ENCODE results near the gene SLC7A5. TPM values are rescaled to one million over a fixed set of nuclear protein-coding genes. Genes with fewer than 3 reads are reported as not detected.

Gene SLC7A5
- total and polyA plus RNA-seq, 2 of the 13 experiments (the other 11 are each of a cell fraction or from before 2014, with no cell fraction given) = 79.6 to 155 TPM

DNA sequence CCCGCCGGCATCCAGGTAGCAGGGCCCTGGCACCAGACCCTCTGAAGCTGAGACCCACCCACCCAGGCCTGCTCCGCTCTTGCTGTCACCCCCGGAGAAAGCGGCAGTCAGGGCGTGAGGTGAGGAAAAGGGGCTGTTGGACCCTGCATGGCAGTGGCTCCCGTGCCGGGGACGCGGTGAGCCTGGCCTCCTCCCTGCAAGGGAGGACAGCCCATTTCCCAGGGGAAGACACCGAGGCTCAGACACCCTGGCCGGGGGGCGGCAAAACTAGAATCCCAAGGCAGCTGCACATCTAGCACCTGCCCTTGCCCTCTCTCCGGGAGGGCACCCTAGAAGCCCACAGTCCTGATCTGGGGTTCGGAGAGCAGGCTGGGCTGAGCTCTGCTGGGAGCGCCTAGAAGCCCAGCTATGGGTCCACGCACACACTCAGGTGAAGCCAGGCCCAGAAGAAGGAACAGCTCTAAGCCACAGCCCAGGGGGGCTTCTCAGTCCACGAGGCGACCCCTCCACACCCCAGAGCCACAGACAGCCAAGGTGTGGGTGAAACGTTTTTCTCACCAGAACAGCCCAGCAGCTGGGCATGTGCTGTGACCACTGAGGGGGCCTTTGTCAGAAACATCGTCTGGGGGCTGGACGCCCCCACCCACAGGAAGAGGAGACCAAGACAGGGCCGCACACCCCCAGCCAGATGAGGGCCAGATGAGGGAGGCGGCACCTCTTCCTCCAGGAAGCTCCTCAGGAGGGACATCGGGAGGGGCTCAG is 22.4 kb downstream of the SLC7A5 start (continued):
- TF ChIP-seq, protein P1, sequence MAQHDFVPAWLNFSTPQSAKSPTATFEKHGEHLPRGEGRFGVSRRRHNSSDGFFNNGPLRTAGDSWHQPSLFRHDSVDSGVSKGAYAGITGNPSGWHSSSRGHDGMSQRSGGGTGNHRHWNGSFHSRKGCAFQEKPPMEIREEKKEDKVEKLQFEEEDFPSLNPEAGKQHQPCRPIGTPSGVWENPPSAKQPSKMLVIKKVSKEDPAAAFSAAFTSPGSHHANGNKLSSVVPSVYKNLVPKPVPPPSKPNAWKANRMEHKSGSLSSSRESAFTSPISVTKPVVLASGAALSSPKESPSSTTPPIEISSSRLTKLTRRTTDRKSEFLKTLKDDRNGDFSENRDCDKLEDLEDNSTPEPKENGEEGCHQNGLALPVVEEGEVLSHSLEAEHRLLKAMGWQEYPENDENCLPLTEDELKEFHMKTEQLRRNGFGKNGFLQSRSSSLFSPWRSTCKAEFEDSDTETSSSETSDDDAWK (CRISPR knock-in tag; IDR thresholded peaks at IDR 0.05) = no peak
- no peak for TF ChIP-seq KLF13 (CRISPR knock-in tag; IDR thresholded peaks at IDR 0.05)
- TF ChIP-seq ZNF136 (CRISPR knock-in tag; IDR thresholded peaks at IDR 0.05; ENCODE audit: low read depth) = no peak
- TF ChIP-seq, protein P2, sequence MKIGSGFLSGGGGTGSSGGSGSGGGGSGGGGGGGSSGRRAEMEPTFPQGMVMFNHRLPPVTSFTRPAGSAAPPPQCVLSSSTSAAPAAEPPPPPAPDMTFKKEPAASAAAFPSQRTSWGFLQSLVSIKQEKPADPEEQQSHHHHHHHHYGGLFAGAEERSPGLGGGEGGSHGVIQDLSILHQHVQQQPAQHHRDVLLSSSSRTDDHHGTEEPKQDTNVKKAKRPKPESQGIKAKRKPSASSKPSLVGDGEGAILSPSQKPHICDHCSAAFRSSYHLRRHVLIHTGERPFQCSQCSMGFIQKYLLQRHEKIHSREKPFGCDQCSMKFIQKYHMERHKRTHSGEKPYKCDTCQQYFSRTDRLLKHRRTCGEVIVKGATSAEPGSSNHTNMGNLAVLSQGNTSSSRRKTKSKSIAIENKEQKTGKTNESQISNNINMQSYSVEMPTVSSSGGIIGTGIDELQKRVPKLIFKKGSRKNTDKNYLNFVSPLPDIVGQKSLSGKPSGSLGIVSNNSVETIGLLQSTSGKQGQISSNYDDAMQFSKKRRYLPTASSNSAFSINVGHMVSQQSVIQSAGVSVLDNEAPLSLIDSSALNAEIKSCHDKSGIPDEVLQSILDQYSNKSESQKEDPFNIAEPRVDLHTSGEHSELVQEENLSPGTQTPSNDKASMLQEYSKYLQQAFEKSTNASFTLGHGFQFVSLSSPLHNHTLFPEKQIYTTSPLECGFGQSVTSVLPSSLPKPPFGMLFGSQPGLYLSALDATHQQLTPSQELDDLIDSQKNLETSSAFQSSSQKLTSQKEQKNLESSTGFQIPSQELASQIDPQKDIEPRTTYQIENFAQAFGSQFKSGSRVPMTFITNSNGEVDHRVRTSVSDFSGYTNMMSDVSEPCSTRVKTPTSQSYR (CRISPR knock-in tag; IDR thresholded peaks at IDR 0.05; ENCODE audit: borderline replicate concordance) = no peak
- no peak for TF ChIP-seq KMT2A (CRISPR knock-in tag; IDR thresholded peaks at IDR 0.05)
- no peak for TF ChIP-seq ASH2L (IDR thresholded peaks at IDR 0.05; ENCODE audit: insufficient read length, low read depth, low read length)
- TF ChIP-seq, protein P3, sequence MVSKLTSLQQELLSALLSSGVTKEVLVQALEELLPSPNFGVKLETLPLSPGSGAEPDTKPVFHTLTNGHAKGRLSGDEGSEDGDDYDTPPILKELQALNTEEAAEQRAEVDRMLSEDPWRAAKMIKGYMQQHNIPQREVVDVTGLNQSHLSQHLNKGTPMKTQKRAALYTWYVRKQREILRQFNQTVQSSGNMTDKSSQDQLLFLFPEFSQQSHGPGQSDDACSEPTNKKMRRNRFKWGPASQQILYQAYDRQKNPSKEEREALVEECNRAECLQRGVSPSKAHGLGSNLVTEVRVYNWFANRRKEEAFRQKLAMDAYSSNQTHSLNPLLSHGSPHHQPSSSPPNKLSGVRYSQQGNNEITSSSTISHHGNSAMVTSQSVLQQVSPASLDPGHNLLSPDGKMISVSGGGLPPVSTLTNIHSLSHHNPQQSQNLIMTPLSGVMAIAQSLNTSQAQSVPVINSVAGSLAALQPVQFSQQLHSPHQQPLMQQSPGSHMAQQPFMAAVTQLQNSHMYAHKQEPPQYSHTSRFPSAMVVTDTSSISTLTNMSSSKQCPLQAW (CRISPR knock-in tag; IDR thresholded peaks at IDR 0.05) = no peak
- TF ChIP-seq FLYWCH1 (CRISPR knock-in tag; IDR thresholded peaks at IDR 0.05) = no peak
- TF ChIP-seq ZNF160 (CRISPR knock-in tag; IDR thresholded peaks at IDR 0.05) = peak; percentile 51; the same call in 1 of the 2 replicates
- TF ChIP-seq DNMT1 (CRISPR knock-in tag; IDR thresholded peaks at IDR 0.05) = no peak
- TF ChIP-seq, protein P4, sequence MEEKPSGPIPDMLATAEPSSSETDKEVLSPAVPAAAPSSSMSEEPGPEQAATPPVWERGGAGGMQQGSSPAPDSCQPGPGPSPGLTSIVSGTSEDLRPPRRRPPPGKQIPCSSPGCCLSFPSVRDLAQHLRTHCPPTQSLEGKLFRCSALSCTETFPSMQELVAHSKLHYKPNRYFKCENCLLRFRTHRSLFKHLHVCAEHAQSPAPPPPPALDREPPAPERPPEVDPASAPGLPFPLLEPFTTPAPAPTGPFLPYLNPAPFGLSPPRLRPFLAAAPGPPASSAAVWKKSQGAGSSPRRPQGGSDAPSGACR (CRISPR knock-in tag; IDR thresholded peaks at IDR 0.05) = no peak
- TF ChIP-seq, protein P5, sequence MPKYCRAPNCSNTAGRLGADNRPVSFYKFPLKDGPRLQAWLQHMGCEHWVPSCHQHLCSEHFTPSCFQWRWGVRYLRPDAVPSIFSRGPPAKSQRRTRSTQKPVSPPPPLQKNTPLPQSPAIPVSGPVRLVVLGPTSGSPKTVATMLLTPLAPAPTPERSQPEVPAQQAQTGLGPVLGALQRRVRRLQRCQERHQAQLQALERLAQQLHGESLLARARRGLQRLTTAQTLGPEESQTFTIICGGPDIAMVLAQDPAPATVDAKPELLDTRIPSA (CRISPR knock-in tag; IDR thresholded peaks at IDR 0.05; ENCODE audit: borderline replicate concordance) = no peak
- TF ChIP-seq, protein P6, sequence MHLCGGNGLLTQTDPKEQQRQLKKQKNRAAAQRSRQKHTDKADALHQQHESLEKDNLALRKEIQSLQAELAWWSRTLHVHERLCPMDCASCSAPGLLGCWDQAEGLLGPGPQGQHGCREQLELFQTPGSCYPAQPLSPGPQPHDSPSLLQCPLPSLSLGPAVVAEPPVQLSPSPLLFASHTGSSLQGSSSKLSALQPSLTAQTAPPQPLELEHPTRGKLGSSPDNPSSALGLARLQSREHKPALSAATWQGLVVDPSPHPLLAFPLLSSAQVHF (CRISPR knock-in tag; IDR thresholded peaks at IDR 0.05) = no peak
- TF ChIP-seq ZNF703 (CRISPR knock-in tag; IDR thresholded peaks at IDR 0.05; ENCODE audit: borderline replicate concordance) = no peak
- TF ChIP-seq POLR2G (IDR thresholded peaks at IDR 0.05; ENCODE audit: low read depth, low read length) = no peak
- no peak; the same call in 1 of the 2 replicates for TF ChIP-seq ZNF274 (CRISPR knock-in tag; IDR thresholded peaks at IDR 0.05)
- TF ChIP-seq ZNF629 (CRISPR knock-in tag; conservative IDR thresholded peaks at IDR 0.05) = 0 out of 2 replicates have a peak, but pooled peaks have one; percentile 59
- TF ChIP-seq, protein P7, sequence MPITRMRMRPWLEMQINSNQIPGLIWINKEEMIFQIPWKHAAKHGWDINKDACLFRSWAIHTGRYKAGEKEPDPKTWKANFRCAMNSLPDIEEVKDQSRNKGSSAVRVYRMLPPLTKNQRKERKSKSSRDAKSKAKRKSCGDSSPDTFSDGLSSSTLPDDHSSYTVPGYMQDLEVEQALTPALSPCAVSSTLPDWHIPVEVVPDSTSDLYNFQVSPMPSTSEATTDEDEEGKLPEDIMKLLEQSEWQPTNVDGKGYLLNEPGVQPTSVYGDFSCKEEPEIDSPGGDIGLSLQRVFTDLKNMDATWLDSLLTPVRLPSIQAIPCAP (CRISPR knock-in tag; IDR thresholded peaks at IDR 0.05; ENCODE audit: low read depth) = no peak
- TF ChIP-seq RBFOX2 (IDR thresholded peaks at IDR 0.05; ENCODE audit: low read depth, low read length) = peak; percentile 52; the same call in 1 of the 2 replicates
